ENCODE data around the gene BARD1. TPM values are rescaled to one million over a fixed set of nuclear protein-coding genes. Genes with fewer than 3 reads are reported as not detected.

BARD1 gene
- total and polyA plus RNA-seq, 2 of the 13 experiments (the other 11 are each of a cell fraction or from before 2014, with no cell fraction given): 5.3 to 30.4 TPM

GRCh38 chr2:214808981-214809750 is at the start of gene BARD1 (continued):
- TF ChIP-seq SRF (IDR thresholded peaks at IDR 0.05; ENCODE audit: low read depth, low read length) (no peak; the same call in 1 of the 2 replicates), ZBTB49 (CRISPR knock-in tag; IDR thresholded peaks at IDR 0.05; ENCODE audit: borderline replicate concordance) (no peak), RFX1 (IDR thresholded peaks at IDR 0.05) (no peak), NFIC (IDR thresholded peaks at IDR 0.05; ENCODE audit: low read length) (no peak), ARID3A (IDR thresholded peaks at IDR 0.05; ENCODE audit: low read depth, low read length) (no peak), ZSCAN9 (CRISPR knock-in tag; IDR thresholded peaks at IDR 0.05; ENCODE audit: borderline replicate concordance) (0 out of 2 replicates have a peak, but pooled peaks have one; percentile 22), ZBTB38 (CRISPR knock-in tag; IDR thresholded peaks at IDR 0.05) (peak; percentile 12; the same call in 1 of the 2 replicates), ZNF550 (CRISPR knock-in tag; IDR thresholded peaks at IDR 0.05; ENCODE audit: borderline replicate concordance) (0 out of 2 replicates have a peak, but pooled peaks have one; percentile 55), SSRP1 (CRISPR knock-in tag; IDR thresholded peaks at IDR 0.05) (no peak), ZNF816 (CRISPR knock-in tag; IDR thresholded peaks at IDR 0.05; ENCODE audit: borderline replicate concordance) (no peak), IRF1 (CRISPR knock-in tag; IDR thresholded peaks at IDR 0.05; ENCODE audit: low read depth) (no peak), KAT2B (IDR thresholded peaks at IDR 0.05; ENCODE audit: borderline replicate concordance, low read depth, low read length) (no peak), CBFB (CRISPR knock-in tag; IDR thresholded peaks at IDR 0.05) (peak; percentile 59; the same call in 1 of the 2 replicates), ZNF674 (CRISPR knock-in tag; IDR thresholded peaks at IDR 0.05; ENCODE audit: low read depth) (no peak), E2F5 (CRISPR knock-in tag; conservative IDR thresholded peaks at IDR 0.05) (peak; percentile 54; the same call in 1 of the 2 replicates), USF2 (IDR thresholded peaks at IDR 0.05; ENCODE audit: low read depth, low read length) (no peak), USF2 (CRISPR knock-in tag; IDR thresholded peaks at IDR 0.05; ENCODE audit: borderline replicate concordance) (no peak), ZNF331 (CRISPR knock-in tag; IDR thresholded peaks at IDR 0.05) (peak; percentile 83), ZSCAN20 (CRISPR knock-in tag; IDR thresholded peaks at IDR 0.05; ENCODE audit: borderline replicate concordance) (no peak; the same call in 1 of the 2 replicates), CBX1 (IDR thresholded peaks at IDR 0.05; ENCODE audit: low read depth) (no peak)
